Neural crest cell (in vitro differentiated cells): ENCODE measurements around the gene ROGDI. TPM values are rescaled to one million over a fixed set of nuclear protein-coding genes. Genes with fewer than 3 reads are reported as not detected.

ENCODE experiments used
- DNase-seq: peaks from one replicate; pipeline ENCODE4 v3.0.0; 2021; ENCODE audit warnings: low read depth, mixed read lengths, low spot score
- H3K27ac Mint-ChIP-seq: one replicate; pipeline ENCODE4 v1.8.0; 2021; ENCODE audit warnings: mild to moderate bottlenecking, mixed read lengths; ENCODE audit not compliant: unreplicated experiment
- H3K27me3 Mint-ChIP-seq: 2 replicates; pipeline ENCODE4 v1.8.0; 2021; ENCODE audit warnings: low read depth, mild to moderate bottlenecking, mixed read lengths
- H3K36me3 Mint-ChIP-seq: 2 replicates; pipeline ENCODE4 v1.8.0; 2021; ENCODE audit warnings: low read depth, mild to moderate bottlenecking, mixed read lengths
- H3K4me1 Mint-ChIP-seq: 2 replicates; pipeline ENCODE4 v1.8.0; 2021; ENCODE audit warnings: mixed read lengths
- H3K4me3 Mint-ChIP-seq: one replicate; pipeline ENCODE4 v1.8.0; 2021; ENCODE audit warnings: mild to moderate bottlenecking, mixed read lengths
- H3K9me3 Mint-ChIP-seq: 2 replicates; pipeline ENCODE4 v1.8.0; 2021; ENCODE audit warnings: mixed read lengths
- CTCF ChIP-seq: fragments of 200-600 bp; sonication (generic); conservative IDR thresholded peaks from 2 replicates; pipeline ENCODE4 v1.5.0; 2021; ENCODE audit warnings: antibody characterized with exemption, mild to moderate bottlenecking
- total RNA-seq: library from RNA; stranded (reverse); gene quantifications from 2 replicates; pipeline ENCODE4 v1.2.1, GENCODE V29; 2021

The ROGDI gene
- total RNA-seq, 1 donor from 2014 or later = 22.0 TPM

- H3K27ac Mint-ChIP-seq = no peak overlapping the region
These were observed 18.5 kb downstream of the ROGDI start for GRCh38 chr16:4783951-4784336.

GRCh38 chr16:4783251-4783950 lies 19.0 kb downstream of the ROGDI start:
- TF ChIP-seq CTCF = no peak
- Mint-ChIP-seq H3K27ac (no peak overlapping the region), H3K36me3 (no peaks in the 10 kb centered on the region), H3K9me3 (no peaks in the 10 kb centered on the region), H3K27me3 (no peaks in the 10 kb centered on the region), H3K4me1 (no peaks in the 10 kb centered on the region), H3K4me3 (no peak overlapping the region)
- DNase-seq = no peak

More at GRCh38 chr16:4783951-4784336, 18.5 kb downstream of the ROGDI start:
- Mint-ChIP-seq H3K27me3 (no peaks in the 10 kb centered on the region), H3K9me3 (no peaks in the 10 kb centered on the region), H3K36me3 (no peaks in the 10 kb centered on the region), H3K4me1 (no peaks in the 10 kb centered on the region), H3K4me3 (no peak overlapping the region)
- no peak for TF ChIP-seq CTCF
- no peak for DNase-seq

- Mint-ChIP-seq H3K27ac (no peak overlapping the region), H3K27me3 (no peaks in the 10 kb centered on the region), H3K4me1 (no peaks in the 10 kb centered on the region), H3K4me3 (no peak overlapping the region), H3K36me3 (no peaks in the 10 kb centered on the region), H3K9me3 (no peaks in the 10 kb centered on the region)
- no peak for TF ChIP-seq CTCF
- no peak for DNase-seq
These were observed 22.2 kb downstream of the ROGDI start for GRCh38 chr16:4780235-4780634.

GRCh38 chr16:4778050-4778392 lies 24.4 kb downstream of the ROGDI start:
- Mint-ChIP-seq H3K27ac (no peak overlapping the region), H3K9me3 (no peaks in the 10 kb centered on the region)
- TF ChIP-seq CTCF = no peak

GRCh38 chr16:4777339-4778049 lies 24.9 kb downstream of the ROGDI start:
- TF ChIP-seq CTCF = no peak
- DNase-seq = no peak
- Mint-ChIP-seq H3K9me3 (no peaks in the 10 kb centered on the region), H3K27ac (no peak overlapping the region), H3K4me3 (no peak overlapping the region), H3K36me3 (no peaks in the 10 kb centered on the region), H3K4me1 (no peaks in the 10 kb centered on the region), H3K27me3 (no peaks in the 10 kb centered on the region)

More at GRCh38 chr16:4778050-4778392, 24.4 kb downstream of the ROGDI start:
- Mint-ChIP-seq H3K4me3 (no peak overlapping the region), H3K36me3 (no peaks in the 10 kb centered on the region), H3K4me1 (no peaks in the 10 kb centered on the region), H3K27me3 (no peaks in the 10 kb centered on the region)
- DNase-seq = no peak
